ENCODE results near the gene PTPN3.

DNA sequence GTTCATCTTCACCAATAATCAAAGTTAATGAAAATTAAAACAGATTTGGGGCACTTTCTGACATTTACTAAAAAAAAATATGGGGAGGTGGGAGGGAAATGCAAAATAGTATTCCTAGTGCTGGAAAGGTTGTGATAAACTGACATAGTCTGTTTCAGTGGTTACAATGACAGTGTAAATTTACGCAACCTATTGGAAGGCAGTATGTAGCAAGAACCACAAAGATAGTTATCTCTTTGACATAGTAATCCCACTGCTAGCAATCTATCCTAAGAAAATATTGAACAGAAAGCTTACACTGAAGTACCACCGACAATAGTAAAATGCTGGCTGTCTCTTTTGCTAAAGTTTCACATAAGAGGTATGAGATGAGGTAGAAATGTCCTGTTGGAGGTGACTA is 162.2 kb downstream of the PTPN3 start:
- TF ChIP-seq CTCF (conservative IDR thresholded peaks at IDR 0.05 in 1 of 2, IDR thresholded peaks at IDR 0.05 in 1 of 2; ENCODE audit: low read depth in 1 of 2, low read length in 2 of 2) (no peak), EZH2 (IDR thresholded peaks at IDR 0.05; ENCODE audit: low read length, missing control alignments) (no peak)
